HepG2 (cell line): Measurements from ENCODE around the gene MSMO1. TPM values are rescaled to one million over a fixed set of nuclear protein-coding genes. Genes with fewer than 3 reads are reported as not detected.
A peak's percentile ranks its signal among the peaks of the same experiment; 100 is the strongest.

Experiments used
- HOXD1 ChIP-seq: sonication (generic); formaldehyde crosslinking; IDR thresholded peaks from 2 replicates; pipeline ENCODE4 v1.5.0; 2020; ENCODE audit warnings: missing genetic modification reagents
- U2AF1 ChIP-seq: fragments of 200-400 bp; formaldehyde crosslinking; optimal IDR thresholded peaks from 2 replicates; pipeline ENCODE3; 2017; ENCODE audit warnings: mild to moderate bottlenecking, low read depth, low read length
- U2AF2 ChIP-seq: fragments of 200-400 bp; formaldehyde crosslinking; IDR thresholded peaks from 2 replicates; pipeline ENCODE4 v1.6.1; 2017; ENCODE audit warnings: low read depth, mild to moderate bottlenecking, low read length
- ZEB1 ChIP-seq: IDR thresholded peaks from 2 replicates; pipeline ENCODE4 v1.6.1; 2012; ENCODE audit warnings: mild to moderate bottlenecking, low read depth, inconsistent platforms; ENCODE audit not compliant: insufficient replicate concordance
- ZNF205 ChIP-seq: IDR thresholded peaks from 2 replicates; pipeline ENCODE4 v1.6.1; 2018; ENCODE audit warnings: missing biosample characterization, missing genetic modification reagents
- ZNF383 ChIP-seq: sonication (generic); formaldehyde crosslinking; IDR thresholded peaks from 2 replicates; pipeline ENCODE4 v1.4.0; 2020; ENCODE audit warnings: missing genetic modification reagents, mild to moderate bottlenecking, borderline replicate concordance
- ZNF644 ChIP-seq: IDR thresholded peaks from 2 replicates; pipeline ENCODE4 v1.6.1; 2016; ENCODE audit warnings: low read depth
- ZNF816 ChIP-seq: sonication (generic); formaldehyde crosslinking; IDR thresholded peaks from 2 replicates; pipeline ENCODE4 v1.8.0; 2022; ENCODE audit warnings: missing genetic modification reagents, mild to moderate bottlenecking, borderline replicate concordance
- ZNF878 ChIP-seq: sonication (generic); formaldehyde crosslinking; IDR thresholded peaks from 2 replicates; pipeline ENCODE4 v1.8.1; 2023; ENCODE audit warnings: mild to moderate bottlenecking, missing genetic modification reagents, moderate library complexity
- polyA plus RNA-seq, 8 experiments: library from polyadenylated mRNA; depleted of rRNA in 3 of 8; stranded (reverse) in 7 of 8; unstranded in 1 of 8; fragments of >200 nt; fragmentation: Illumina TruSeq in 4 of 8; extraction: Trizol in 4 of 8; gene quantifications; 2 replicates each; pipeline versions ENCODE4 v1.2.1 to v1.2.3, GENCODE V29; 2011 to 2016; ENCODE audit warnings: low read depth in 4 of 8, missing spikeins in 1 of 8, mixed read lengths in 1 of 8; ENCODE audit not compliant: insufficient read depth in 1 of 8
- total RNA-seq, 5 experiments: library from RNA; depleted of rRNA; stranded (reverse); fragments of >200 nt; fragmentation: Illumina TruSeq; extraction: Trizol; gene quantifications; 2 replicates each; pipeline ENCODE4 v1.2.3, GENCODE V29; 2016; ENCODE audit warnings: low read depth in 1 of 5
- TF ChIP-seq, protein P1 (sequence below): sonication (generic); formaldehyde crosslinking; IDR thresholded peaks from 2 replicates; pipeline ENCODE4 v1.5.1; 2020; ENCODE audit warnings: missing genetic modification reagents, mild to moderate bottlenecking, borderline replicate concordance
- TF ChIP-seq, protein P2 (sequence below): sonication (generic); formaldehyde crosslinking; IDR thresholded peaks from 2 replicates; pipeline ENCODE4 v1.4.0; 2020; ENCODE audit warnings: missing genetic modification reagents, borderline replicate concordance
- TF ChIP-seq, protein P3 (sequence below): fragments of 450-650 bp; IDR thresholded peaks from 2 replicates; pipeline ENCODE4 v1.6.1; 2017; ENCODE audit warnings: mild to moderate bottlenecking
- TF ChIP-seq, protein P4 (sequence below): sonication (generic); formaldehyde crosslinking; IDR thresholded peaks from 2 replicates; pipeline ENCODE4 v1.4.0; 2020; ENCODE audit warnings: missing genetic modification reagents
- TF ChIP-seq, protein P5 (sequence below): sonication (generic); formaldehyde crosslinking; IDR thresholded peaks from 2 replicates; pipeline ENCODE4 v1.4.0; 2020; ENCODE audit warnings: missing genetic modification reagents
- TF ChIP-seq, protein P6 (sequence below): sonication (generic); formaldehyde crosslinking; IDR thresholded peaks from 2 replicates; pipeline ENCODE4 v1.9.0; 2021; ENCODE audit warnings: missing genetic modification reagents, mild to moderate bottlenecking, borderline replicate concordance

MSMO1 gene
- total and polyA plus RNA-seq, 2 of the 13 experiments (the other 11 are each of a cell fraction or from before 2014, with no cell fraction given) = 98.1 to 216 TPM

DNA sequence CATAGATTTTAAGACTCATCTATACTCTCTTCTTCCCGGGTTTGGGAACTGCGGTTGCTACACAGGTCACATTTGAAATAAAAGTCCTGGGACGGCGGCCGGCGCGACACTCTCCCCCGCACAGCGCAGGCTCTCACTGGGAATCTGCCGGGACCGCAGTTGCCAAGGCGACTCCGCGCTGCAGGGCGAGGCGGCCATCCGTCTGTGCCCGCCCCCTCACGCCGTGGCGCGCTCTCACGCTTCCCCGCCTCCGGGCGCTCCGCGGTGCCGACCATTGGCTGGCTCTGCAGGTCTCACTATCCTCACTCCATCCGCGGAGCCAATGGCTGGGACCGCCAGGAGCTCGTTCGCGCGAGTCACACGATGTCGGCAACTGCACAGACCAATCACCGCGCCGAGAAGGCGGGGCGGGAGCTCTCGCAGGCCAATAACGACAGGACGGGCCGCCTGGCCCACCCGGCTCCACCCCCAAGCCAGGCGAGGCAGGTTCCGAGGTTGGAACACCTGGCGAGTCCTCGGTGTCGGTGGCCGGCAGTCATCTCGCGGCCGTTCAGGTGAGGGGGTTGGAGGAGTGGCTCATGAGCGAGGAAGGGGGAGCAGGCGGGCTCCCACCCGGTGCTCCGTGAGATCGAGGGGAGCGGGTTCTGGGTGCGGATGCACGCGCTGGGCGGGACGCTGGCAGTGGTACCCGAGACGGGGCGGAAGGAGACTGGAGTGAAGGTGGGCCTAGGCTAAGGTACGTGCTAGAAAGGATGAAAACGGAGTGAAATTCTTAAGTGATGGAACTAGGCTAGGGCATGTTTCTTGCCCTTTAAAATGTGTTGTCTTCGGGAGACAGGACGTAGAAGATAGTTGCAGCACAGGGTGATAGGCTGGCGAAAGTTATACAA is at the start of gene MSMO1 (continued):
- TF ChIP-seq HOXD1 (CRISPR knock-in tag) (peak; percentile 45; the same call in 1 of the 2 replicates), ZNF383 (CRISPR knock-in tag) (no peak), ZEB1 (peak; percentile 84), ZNF644 (CRISPR knock-in tag) (no peak), ZNF878 (CRISPR knock-in tag) (no peak), ZNF205 (CRISPR knock-in tag) (0 out of 2 replicates have a peak, but pooled peaks have one; percentile 21), ZNF816 (CRISPR knock-in tag) (peak; percentile 65; the same call in 1 of the 2 replicates), U2AF1 (no peak), U2AF2 (peak; percentile 99)
- TF ChIP-seq, protein P1, sequence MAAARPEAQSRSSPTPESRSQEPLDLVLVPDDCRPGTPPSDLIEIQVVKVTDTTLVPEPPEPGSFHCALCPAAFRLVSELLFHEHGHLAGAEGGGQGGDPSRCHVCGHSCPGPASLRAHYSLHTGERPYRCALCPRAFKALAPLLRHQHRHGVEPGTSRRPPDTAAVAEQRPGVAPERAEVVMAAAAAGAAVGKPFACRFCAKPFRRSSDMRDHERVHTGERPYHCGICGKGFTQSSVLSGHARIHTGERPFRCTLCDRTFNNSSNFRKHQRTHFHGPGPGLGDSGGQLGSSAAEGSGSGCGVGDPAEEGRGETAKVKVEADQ (CRISPR knock-in tag) = peak; percentile 41; the same call in 1 of the 2 replicates
- TF ChIP-seq, protein P2, sequence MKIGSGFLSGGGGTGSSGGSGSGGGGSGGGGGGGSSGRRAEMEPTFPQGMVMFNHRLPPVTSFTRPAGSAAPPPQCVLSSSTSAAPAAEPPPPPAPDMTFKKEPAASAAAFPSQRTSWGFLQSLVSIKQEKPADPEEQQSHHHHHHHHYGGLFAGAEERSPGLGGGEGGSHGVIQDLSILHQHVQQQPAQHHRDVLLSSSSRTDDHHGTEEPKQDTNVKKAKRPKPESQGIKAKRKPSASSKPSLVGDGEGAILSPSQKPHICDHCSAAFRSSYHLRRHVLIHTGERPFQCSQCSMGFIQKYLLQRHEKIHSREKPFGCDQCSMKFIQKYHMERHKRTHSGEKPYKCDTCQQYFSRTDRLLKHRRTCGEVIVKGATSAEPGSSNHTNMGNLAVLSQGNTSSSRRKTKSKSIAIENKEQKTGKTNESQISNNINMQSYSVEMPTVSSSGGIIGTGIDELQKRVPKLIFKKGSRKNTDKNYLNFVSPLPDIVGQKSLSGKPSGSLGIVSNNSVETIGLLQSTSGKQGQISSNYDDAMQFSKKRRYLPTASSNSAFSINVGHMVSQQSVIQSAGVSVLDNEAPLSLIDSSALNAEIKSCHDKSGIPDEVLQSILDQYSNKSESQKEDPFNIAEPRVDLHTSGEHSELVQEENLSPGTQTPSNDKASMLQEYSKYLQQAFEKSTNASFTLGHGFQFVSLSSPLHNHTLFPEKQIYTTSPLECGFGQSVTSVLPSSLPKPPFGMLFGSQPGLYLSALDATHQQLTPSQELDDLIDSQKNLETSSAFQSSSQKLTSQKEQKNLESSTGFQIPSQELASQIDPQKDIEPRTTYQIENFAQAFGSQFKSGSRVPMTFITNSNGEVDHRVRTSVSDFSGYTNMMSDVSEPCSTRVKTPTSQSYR (CRISPR knock-in tag) = no peak
- TF ChIP-seq, protein P3, sequence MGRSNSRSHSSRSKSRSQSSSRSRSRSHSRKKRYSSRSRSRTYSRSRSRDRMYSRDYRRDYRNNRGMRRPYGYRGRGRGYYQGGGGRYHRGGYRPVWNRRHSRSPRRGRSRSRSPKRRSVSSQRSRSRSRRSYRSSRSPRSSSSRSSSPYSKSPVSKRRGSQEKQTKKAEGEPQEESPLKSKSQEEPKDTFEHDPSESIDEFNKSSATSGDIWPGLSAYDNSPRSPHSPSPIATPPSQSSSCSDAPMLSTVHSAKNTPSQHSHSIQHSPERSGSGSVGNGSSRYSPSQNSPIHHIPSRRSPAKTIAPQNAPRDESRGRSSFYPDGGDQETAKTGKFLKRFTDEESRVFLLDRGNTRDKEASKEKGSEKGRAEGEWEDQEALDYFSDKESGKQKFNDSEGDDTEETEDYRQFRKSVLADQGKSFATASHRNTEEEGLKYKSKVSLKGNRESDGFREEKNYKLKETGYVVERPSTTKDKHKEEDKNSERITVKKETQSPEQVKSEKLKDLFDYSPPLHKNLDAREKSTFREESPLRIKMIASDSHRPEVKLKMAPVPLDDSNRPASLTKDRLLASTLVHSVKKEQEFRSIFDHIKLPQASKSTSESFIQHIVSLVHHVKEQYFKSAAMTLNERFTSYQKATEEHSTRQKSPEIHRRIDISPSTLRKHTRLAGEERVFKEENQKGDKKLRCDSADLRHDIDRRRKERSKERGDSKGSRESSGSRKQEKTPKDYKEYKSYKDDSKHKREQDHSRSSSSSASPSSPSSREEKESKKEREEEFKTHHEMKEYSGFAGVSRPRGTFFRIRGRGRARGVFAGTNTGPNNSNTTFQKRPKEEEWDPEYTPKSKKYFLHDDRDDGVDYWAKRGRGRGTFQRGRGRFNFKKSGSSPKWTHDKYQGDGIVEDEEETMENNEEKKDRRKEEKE = no peak
- TF ChIP-seq, protein P4, sequence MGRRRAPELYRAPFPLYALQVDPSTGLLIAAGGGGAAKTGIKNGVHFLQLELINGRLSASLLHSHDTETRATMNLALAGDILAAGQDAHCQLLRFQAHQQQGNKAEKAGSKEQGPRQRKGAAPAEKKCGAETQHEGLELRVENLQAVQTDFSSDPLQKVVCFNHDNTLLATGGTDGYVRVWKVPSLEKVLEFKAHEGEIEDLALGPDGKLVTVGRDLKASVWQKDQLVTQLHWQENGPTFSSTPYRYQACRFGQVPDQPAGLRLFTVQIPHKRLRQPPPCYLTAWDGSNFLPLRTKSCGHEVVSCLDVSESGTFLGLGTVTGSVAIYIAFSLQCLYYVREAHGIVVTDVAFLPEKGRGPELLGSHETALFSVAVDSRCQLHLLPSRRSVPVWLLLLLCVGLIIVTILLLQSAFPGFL = no peak
- TF ChIP-seq, protein P5, sequence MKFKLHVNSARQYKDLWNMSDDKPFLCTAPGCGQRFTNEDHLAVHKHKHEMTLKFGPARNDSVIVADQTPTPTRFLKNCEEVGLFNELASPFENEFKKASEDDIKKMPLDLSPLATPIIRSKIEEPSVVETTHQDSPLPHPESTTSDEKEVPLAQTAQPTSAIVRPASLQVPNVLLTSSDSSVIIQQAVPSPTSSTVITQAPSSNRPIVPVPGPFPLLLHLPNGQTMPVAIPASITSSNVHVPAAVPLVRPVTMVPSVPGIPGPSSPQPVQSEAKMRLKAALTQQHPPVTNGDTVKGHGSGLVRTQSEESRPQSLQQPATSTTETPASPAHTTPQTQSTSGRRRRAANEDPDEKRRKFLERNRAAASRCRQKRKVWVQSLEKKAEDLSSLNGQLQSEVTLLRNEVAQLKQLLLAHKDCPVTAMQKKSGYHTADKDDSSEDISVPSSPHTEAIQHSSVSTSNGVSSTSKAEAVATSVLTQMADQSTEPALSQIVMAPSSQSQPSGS (CRISPR knock-in tag) = no peak; the same call in 1 of the 2 replicates
- TF ChIP-seq, protein P6, sequence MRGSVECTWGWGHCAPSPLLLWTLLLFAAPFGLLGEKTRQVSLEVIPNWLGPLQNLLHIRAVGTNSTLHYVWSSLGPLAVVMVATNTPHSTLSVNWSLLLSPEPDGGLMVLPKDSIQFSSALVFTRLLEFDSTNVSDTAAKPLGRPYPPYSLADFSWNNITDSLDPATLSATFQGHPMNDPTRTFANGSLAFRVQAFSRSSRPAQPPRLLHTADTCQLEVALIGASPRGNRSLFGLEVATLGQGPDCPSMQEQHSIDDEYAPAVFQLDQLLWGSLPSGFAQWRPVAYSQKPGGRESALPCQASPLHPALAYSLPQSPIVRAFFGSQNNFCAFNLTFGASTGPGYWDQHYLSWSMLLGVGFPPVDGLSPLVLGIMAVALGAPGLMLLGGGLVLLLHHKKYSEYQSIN (CRISPR knock-in tag) = no peak
